RWPE2 (cell line): Measurements from ENCODE around the gene GRIP1.

Experiments used
- ATAC-seq: fragments of 200-7000 bp; cut with Tn5 transposase; 3 replicates; pipeline ENCODE4 v1.9.1; 2021; ENCODE audit warnings: low read depth
- DNase-seq: peaks from one replicate; pipeline ENCODE4 v3.0.0-alpha.2; 2020; ENCODE audit warnings: low spot score
- H3K27ac ChIP-seq: fragments of 450-650 bp; 2 replicates; pipeline ENCODE4 v1.5.1; 2017; ENCODE audit warnings: mild to moderate bottlenecking; ENCODE audit not compliant: poor library complexity, severe bottlenecking
- H3K27me3 ChIP-seq: fragments of 250-450 bp; sonication (Bioruptor Pico); 2 replicates; pipeline ENCODE4 v1.5.1; 2021; ENCODE audit warnings: mild to moderate bottlenecking, moderate library complexity; ENCODE audit not compliant: insufficient read depth, poor library complexity, severe bottlenecking
- H3K36me3 ChIP-seq: fragments of 250-450 bp; sonication (Bioruptor Pico); 2 replicates; pipeline ENCODE4 v1.5.1; 2020; ENCODE audit warnings: low read depth, mild to moderate bottlenecking, moderate library complexity
- H3K4me1 ChIP-seq: fragments of 250-450 bp; sonication (Bioruptor Pico); 2 replicates; pipeline ENCODE4 v1.5.1; 2021; ENCODE audit warnings: mild to moderate bottlenecking, moderate library complexity; ENCODE audit not compliant: insufficient read depth, poor library complexity, severe bottlenecking
- H3K4me3 ChIP-seq: fragments of 250-450 bp; sonication (Bioruptor Pico); 2 replicates; pipeline ENCODE4 v1.5.1; 2021; ENCODE audit warnings: mild to moderate bottlenecking, moderate library complexity; ENCODE audit not compliant: severe bottlenecking
- H3K9me3 ChIP-seq: fragments of 250-450 bp; sonication (Bioruptor Pico); 2 replicates; pipeline ENCODE4 v1.5.1; 2021; ENCODE audit warnings: mild to moderate bottlenecking, moderate library complexity; ENCODE audit not compliant: severe bottlenecking
- TF ChIP-seq, protein P1 (sequence below): fragments of 450-650 bp; IDR thresholded peaks from one replicate; pipeline ENCODE4 v1.5.1; 2017; ENCODE audit warnings: mild to moderate bottlenecking, moderate library complexity; ENCODE audit not compliant: poor library complexity, severe bottlenecking

GRIP1 gene

DNA sequence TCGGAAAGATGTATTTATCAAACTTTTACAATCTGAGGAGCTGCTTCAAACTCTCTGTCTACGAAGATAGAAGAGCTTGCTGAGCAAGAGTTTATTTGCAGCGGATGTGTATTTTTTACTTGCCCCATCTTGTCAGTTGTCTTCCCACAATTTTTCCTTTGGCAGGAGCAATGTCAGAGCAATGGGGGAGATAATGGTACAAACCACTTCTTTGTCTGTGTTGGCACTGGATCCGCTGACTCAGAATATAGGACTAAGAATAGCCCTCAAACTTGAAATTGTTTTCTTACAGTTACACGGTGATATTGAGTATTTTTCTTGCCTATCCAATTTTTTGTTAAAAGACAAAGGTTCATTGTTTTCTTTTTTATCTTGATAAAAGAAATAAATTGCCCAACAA is 348.9 kb downstream of the GRIP1 start:
- Histone ChIP-seq H3K4me1 (peaks cover 4% of the 10 kb centered on the region), H3K4me3 (no peak overlapping the region), H3K27me3 (no peaks in the 10 kb centered on the region), H3K36me3 (no peaks in the 10 kb centered on the region), H3K9me3 (no peaks in the 10 kb centered on the region), H3K27ac (peak overlapping the region; percentile 8)
- ATAC-seq (peak; percentile 85), DNase-seq (no peak)
- TF ChIP-seq, protein P1, sequence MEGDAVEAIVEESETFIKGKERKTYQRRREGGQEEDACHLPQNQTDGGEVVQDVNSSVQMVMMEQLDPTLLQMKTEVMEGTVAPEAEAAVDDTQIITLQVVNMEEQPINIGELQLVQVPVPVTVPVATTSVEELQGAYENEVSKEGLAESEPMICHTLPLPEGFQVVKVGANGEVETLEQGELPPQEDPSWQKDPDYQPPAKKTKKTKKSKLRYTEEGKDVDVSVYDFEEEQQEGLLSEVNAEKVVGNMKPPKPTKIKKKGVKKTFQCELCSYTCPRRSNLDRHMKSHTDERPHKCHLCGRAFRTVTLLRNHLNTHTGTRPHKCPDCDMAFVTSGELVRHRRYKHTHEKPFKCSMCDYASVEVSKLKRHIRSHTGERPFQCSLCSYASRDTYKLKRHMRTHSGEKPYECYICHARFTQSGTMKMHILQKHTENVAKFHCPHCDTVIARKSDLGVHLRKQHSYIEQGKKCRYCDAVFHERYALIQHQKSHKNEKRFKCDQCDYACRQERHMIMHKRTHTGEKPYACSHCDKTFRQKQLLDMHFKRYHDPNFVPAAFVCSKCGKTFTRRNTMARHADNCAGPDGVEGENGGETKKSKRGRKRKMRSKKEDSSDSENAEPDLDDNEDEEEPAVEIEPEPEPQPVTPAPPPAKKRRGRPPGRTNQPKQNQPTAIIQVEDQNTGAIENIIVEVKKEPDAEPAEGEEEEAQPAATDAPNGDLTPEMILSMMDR, result no peak

DNA sequence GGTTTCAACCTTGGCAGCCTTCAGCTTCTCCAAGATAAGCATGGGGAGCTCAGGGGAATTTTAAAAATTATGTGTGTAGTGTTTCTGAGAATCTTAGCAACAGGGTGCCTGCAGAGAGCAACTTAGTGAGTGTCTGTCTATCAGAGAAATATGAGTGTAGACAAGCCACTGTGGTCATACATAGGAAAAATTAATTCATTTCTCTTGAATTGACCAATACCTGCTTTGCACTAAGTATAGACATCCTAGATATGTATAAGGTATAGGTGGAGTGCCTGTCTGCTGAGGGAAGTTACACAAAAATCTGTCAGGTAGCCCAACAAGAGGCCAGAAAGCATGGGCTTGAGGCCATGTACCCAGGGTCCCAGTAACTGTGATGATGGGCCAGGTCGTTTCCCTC is 355.9 kb downstream of the GRIP1 start:
- no peak for ATAC-seq
- no peaks in the 10 kb centered on the region for H3K36me3 ChIP-seq
- H3K4me1 ChIP-seq, result no peaks in the 10 kb centered on the region
- no peak overlapping the region for H3K4me3 ChIP-seq
- DNase-seq, result no peak
- TF ChIP-seq, protein P1, result no peak
- no peak overlapping the region for H3K27ac ChIP-seq
- H3K9me3 ChIP-seq, result no peaks in the 10 kb centered on the region
- no peaks in the 10 kb centered on the region for H3K27me3 ChIP-seq

GRCh38 chr12:66321435-66321834 is 357.4 kb downstream of the GRIP1 start:
- Histone ChIP-seq H3K4me3 (no peak overlapping the region), H3K27me3 (no peaks in the 10 kb centered on the region), H3K4me1 (no peaks in the 10 kb centered on the region), H3K27ac (no peak overlapping the region), H3K9me3 (no peaks in the 10 kb centered on the region), H3K36me3 (no peaks in the 10 kb centered on the region)
- ATAC-seq (no peak), DNase-seq (no peak)
- TF ChIP-seq, protein P1, result no peak

- no peaks in the 10 kb centered on the region for H3K4me1 ChIP-seq
- H3K36me3 ChIP-seq, result no peaks in the 10 kb centered on the region
- H3K4me3 ChIP-seq, result no peak overlapping the region
- H3K27me3 ChIP-seq, result no peaks in the 10 kb centered on the region
- H3K9me3 ChIP-seq, result no peaks in the 10 kb centered on the region
- no peak overlapping the region for H3K27ac ChIP-seq
- TF ChIP-seq, protein P1, result no peak
- no peak for DNase-seq
- ATAC-seq, result no peak
Measured at GRCh38 chr12:66320996-66321395, 357.9 kb downstream of the GRIP1 start.

GRCh38 chr12:66319266-66319954 is 359.5 kb downstream of the GRIP1 start:
- no peak for DNase-seq
- Histone ChIP-seq H3K4me3 (no peak overlapping the region), H3K36me3 (no peaks in the 10 kb centered on the region), H3K27ac (no peak overlapping the region), H3K27me3 (no peaks in the 10 kb centered on the region), H3K9me3 (no peaks in the 10 kb centered on the region), H3K4me1 (no peaks in the 10 kb centered on the region)
- TF ChIP-seq, protein P1, result no peak
- ATAC-seq, result no peak
